ENCODE measurements around the gene THAP5.

GRCh38 chr7:108541478-108541877 lies 28.0 kb downstream of the THAP5 start:
- no peak for TF ChIP-seq CTCF (conservative IDR thresholded peaks at IDR 0.05; ENCODE audit: low read depth, low read length)
- no peak for TF ChIP-seq EZH2 (IDR thresholded peaks at IDR 0.05; ENCODE audit: low read length, unreplicated experiment)
